ENCODE data around the gene IFFO2.

Gene IFFO2

GRCh38 chr1:18936471-18936813, 20.0 kb downstream of the IFFO2 start:
- H3K4me3 ChIP-seq (ENCODE audit: low read length), result no peak overlapping the region
- H3K27ac ChIP-seq (ENCODE audit: low read length), result no peak overlapping the region
- H3K9ac ChIP-seq (ENCODE audit: low read length), result no peak overlapping the region
- no peaks in the 10 kb centered on the region for H3K9me3 ChIP-seq (replicated peaks; ENCODE audit: insufficient read depth, low read length)
- H3K4me1 ChIP-seq (ENCODE audit: low read length), result peaks cover 2% of the 10 kb centered on the region; the same call in 1 of the 2 replicates
- no peak for DNase-seq
- no peak overlapping the region for H2AFZ ChIP-seq (ENCODE audit: low read length)
- H3K36me3 ChIP-seq (replicated peaks; ENCODE audit: insufficient read depth, low read length), result no peaks in the 10 kb centered on the region
- H3K4me2 ChIP-seq (ENCODE audit: low read depth, low read length), result no peak overlapping the region
- no peaks in the 10 kb centered on the region for H4K20me1 ChIP-seq (ENCODE audit: insufficient read depth, low read length)
- H3F3A ChIP-seq (ENCODE audit: insufficient read depth, low read length), result no peaks in the 10 kb centered on the region
- peaks cover 41% of the 10 kb centered on the region for H3K79me2 ChIP-seq (ENCODE audit: low read length)
- H3K27me3 ChIP-seq (replicated peaks; ENCODE audit: insufficient read depth, low read length), result no peaks in the 10 kb centered on the region
- TF ChIP-seq, protein P1, sequence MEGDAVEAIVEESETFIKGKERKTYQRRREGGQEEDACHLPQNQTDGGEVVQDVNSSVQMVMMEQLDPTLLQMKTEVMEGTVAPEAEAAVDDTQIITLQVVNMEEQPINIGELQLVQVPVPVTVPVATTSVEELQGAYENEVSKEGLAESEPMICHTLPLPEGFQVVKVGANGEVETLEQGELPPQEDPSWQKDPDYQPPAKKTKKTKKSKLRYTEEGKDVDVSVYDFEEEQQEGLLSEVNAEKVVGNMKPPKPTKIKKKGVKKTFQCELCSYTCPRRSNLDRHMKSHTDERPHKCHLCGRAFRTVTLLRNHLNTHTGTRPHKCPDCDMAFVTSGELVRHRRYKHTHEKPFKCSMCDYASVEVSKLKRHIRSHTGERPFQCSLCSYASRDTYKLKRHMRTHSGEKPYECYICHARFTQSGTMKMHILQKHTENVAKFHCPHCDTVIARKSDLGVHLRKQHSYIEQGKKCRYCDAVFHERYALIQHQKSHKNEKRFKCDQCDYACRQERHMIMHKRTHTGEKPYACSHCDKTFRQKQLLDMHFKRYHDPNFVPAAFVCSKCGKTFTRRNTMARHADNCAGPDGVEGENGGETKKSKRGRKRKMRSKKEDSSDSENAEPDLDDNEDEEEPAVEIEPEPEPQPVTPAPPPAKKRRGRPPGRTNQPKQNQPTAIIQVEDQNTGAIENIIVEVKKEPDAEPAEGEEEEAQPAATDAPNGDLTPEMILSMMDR (IDR thresholded peaks at IDR 0.05; ENCODE audit: low read length), result no peak
- no peak for TF ChIP-seq EZH2phosphoT487 (IDR thresholded peaks at IDR 0.05; ENCODE audit: low read length)
- TF ChIP-seq EZH2 (optimal IDR thresholded peaks at IDR 0.05; ENCODE audit: low read depth, low read length), result no peak
- H3K9me2 ChIP-seq (replicated peaks; ENCODE audit: insufficient read depth, low read length), result no peaks in the 10 kb centered on the region

DNA sequence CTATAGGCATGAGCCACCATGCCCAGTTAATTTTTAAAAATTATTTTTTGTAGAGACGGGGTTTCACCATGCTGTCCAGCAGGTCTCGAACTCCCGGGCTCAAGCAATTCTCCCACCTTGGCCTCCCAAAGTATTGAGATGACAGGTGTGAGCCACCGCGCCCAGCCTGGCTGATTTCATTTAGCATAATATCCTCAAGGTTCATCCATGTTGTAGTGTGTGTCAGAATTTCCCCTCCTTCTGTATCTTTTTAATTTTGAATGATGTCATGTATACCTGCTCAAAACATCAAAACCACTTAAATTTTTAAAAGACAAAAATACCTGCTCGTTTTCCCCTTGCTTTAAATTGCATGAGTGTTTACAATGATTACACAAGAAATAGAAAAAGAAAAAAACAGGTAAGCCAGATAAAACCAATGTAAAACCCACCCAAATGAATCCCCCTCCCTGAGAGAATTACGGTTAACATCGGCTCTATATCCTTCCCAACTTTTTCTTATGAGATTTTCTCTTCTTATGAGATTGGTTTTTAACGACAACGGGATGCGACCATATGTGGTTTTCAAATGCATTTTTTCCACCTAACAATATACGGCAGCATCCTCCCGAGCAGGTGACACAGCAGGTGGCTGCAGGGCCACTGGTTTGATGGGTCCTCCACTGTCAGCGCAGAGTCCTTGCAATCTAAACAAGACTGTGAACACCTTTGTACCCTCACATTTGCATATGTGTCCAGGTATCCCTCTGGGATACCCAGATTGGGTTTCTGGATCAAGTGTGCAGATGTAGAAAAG, 22.1 kb downstream of the IFFO2 start:
- Histone ChIP-seq H2AFZ (ENCODE audit: low read length) (no peak overlapping the region), H3K36me3 (replicated peaks; ENCODE audit: insufficient read depth, low read length) (no peaks in the 10 kb centered on the region), H3K4me2 (ENCODE audit: low read depth, low read length) (no peak overlapping the region), H3K9me3 (replicated peaks; ENCODE audit: insufficient read depth, low read length) (no peaks in the 10 kb centered on the region), H3F3A (ENCODE audit: insufficient read depth, low read length) (no peaks in the 10 kb centered on the region), H3K4me1 (ENCODE audit: low read length) (peaks cover 22% of the 10 kb centered on the region), H3K79me2 (ENCODE audit: low read length) (peaks cover 47% of the 10 kb centered on the region), H4K20me1 (ENCODE audit: insufficient read depth, low read length) (no peaks in the 10 kb centered on the region), H3K4me3 (ENCODE audit: low read length) (no peak overlapping the region), H3K27ac (ENCODE audit: low read length) (no peak overlapping the region), H3K27me3 (replicated peaks; ENCODE audit: insufficient read depth, low read length) (no peaks in the 10 kb centered on the region), H3K9me2 (replicated peaks; ENCODE audit: insufficient read depth, low read length) (no peaks in the 10 kb centered on the region), H3K9ac (ENCODE audit: low read length) (no peak overlapping the region)
- TF ChIP-seq EZH2phosphoT487 (IDR thresholded peaks at IDR 0.05; ENCODE audit: low read length) (no peak), EZH2 (optimal IDR thresholded peaks at IDR 0.05; ENCODE audit: low read depth, low read length) (no peak)
- TF ChIP-seq, protein P1 (IDR thresholded peaks at IDR 0.05; ENCODE audit: low read length), result no peak
- DNase-seq, result no peak

DNA sequence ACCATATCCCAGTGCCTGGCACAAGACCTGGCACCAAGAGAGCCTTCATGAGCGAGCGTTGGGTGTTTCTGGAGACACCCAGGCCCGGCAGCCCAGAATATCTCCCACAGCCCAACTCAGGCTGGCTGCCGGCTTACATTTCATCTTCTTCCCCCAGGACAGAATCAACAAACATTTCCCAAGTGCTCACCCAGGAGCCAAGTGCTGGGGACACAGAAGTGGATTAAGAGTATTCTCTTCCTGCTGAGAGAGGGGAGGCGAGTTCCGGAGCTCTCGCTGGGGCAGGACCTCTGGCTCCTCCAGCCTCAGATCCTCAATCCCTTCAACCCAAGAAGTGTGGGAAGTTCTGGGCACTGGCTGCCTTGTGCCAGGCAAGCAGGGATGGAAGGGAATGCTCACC, 23.6 kb downstream of the IFFO2 start:
- H3K9ac ChIP-seq (ENCODE audit: low read length), result no peak overlapping the region
- H3K9me3 ChIP-seq (replicated peaks; ENCODE audit: insufficient read depth, low read length), result no peaks in the 10 kb centered on the region
- no peaks in the 10 kb centered on the region for H4K20me1 ChIP-seq (ENCODE audit: insufficient read depth, low read length)
- H3K27ac ChIP-seq (ENCODE audit: low read length), result no peak overlapping the region
- DNase-seq, result no peak
- no peak overlapping the region for H2AFZ ChIP-seq (ENCODE audit: low read length)
- H3K79me2 ChIP-seq (ENCODE audit: low read length), result peaks cover 54% of the 10 kb centered on the region
- H3F3A ChIP-seq (ENCODE audit: insufficient read depth, low read length), result peaks cover 11% of the 10 kb centered on the region
- H3K4me1 ChIP-seq (ENCODE audit: low read length), result peaks cover 37% of the 10 kb centered on the region
- H3K27me3 ChIP-seq (replicated peaks; ENCODE audit: insufficient read depth, low read length), result no peaks in the 10 kb centered on the region
- no peak overlapping the region for H3K4me3 ChIP-seq (ENCODE audit: low read length)
- TF ChIP-seq EZH2phosphoT487 (IDR thresholded peaks at IDR 0.05; ENCODE audit: low read length) (no peak), EZH2 (optimal IDR thresholded peaks at IDR 0.05; ENCODE audit: low read depth, low read length) (no peak)
- TF ChIP-seq, protein P1 (IDR thresholded peaks at IDR 0.05; ENCODE audit: low read length), result no peak
- no peak overlapping the region for H3K4me2 ChIP-seq (ENCODE audit: low read depth, low read length)
- H3K36me3 ChIP-seq (replicated peaks; ENCODE audit: insufficient read depth, low read length), result no peaks in the 10 kb centered on the region
- no peaks in the 10 kb centered on the region for H3K9me2 ChIP-seq (replicated peaks; ENCODE audit: insufficient read depth, low read length)

All from MM.1S (cell line).